Esophagus squamous epithelium (tissue), 5 donors: Measurements from ENCODE around the gene CLSTN2. TPM values are rescaled to one million over a fixed set of nuclear protein-coding genes. Genes with fewer than 3 reads are reported as not detected.

Experiments
- DNase-seq: peaks from one replicate; lab custom pipeline; 2025; lab: John Stamatoyannopoulos, UW
- H3K27ac ChIP-seq, 4 donors: fragments of 200-600 bp; sonication (generic); one replicate each; pipeline ENCODE4 v1.5.1; 2016 to 2019; ENCODE audit warnings: mild to moderate bottlenecking in 1 of 4
- H3K27me3 ChIP-seq, 4 donors: fragments of 200-600 bp; sonication (generic); 1 replicate in 3 of 4; 2 replicates in 1 of 4; pipeline versions ENCODE4 v1.5.1 to v1.6.0; 2017 to 2021; ENCODE audit warnings: antibody characterized with exemption in 1 of 4
- H3K36me3 ChIP-seq, 3 donors: fragments of 200-600 bp; sonication (generic); one replicate each; pipeline ENCODE4 v1.5.1; 2016 to 2019
- H3K4me1 ChIP-seq, 3 donors: fragments of 200-600 bp; sonication (generic); one replicate each; pipeline ENCODE4 v1.5.1; 2017 to 2019
- H3K4me3 ChIP-seq, 4 donors: fragments of 200-600 bp; sonication (generic); 1 replicate in 3 of 4; 2 replicates in 1 of 4; pipeline ENCODE4 v1.5.1; 2016 to 2019; ENCODE audit warnings: mild to moderate bottlenecking in 2 of 4, moderate library complexity in 1 of 4
- H3K9me3 ChIP-seq, 3 donors: fragments of 200-600 bp; sonication (generic); one replicate each; pipeline ENCODE4 v1.5.1; 2016 to 2019
- POLR2A ChIP-seq, 4 donors: fragments of 450-650 bp; IDR thresholded peaks; one replicate each; pipeline ENCODE4 v1.6.1; 2017; ENCODE audit warnings: antibody characterized with exemption in 4 of 4, mild to moderate bottlenecking in 4 of 4, moderate library complexity in 3 of 4
- WGBS, 2 donors: methylation state at CpG; one replicate each; pipeline ENCODE4 v1.1.5; 2018; 5-methylcytosine and 5-hydroxymethylcytosine counted together
- intact Hi-C: fragments of 100-400 bp; cut with DNase I; formaldehyde crosslinking; loops from one replicate; pipeline ENCODE4 v1.15.0; 2022
- total RNA-seq, 4 donors: library from RNA; depleted of rRNA; stranded (reverse); fragments of >200 nt; gene quantifications; one replicate each; pipeline ENCODE4 v1.1.0, GENCODE V29; 2016
- TF ChIP-seq, protein P1 (sequence below), 6 experiments: fragments of 450-650 bp in 4 of 6; fragments of 200-600 bp in 2 of 6; sonication (generic) in 2 of 6; IDR thresholded peaks; one replicate each; pipeline ENCODE4 v1.5.1; 2016 to 2019; ENCODE audit warnings: antibody characterized with exemption in 6 of 6, mild to moderate bottlenecking in 4 of 6, moderate library complexity in 4 of 6
- donor health status: DM: yes; HTN: yes; CAD: no.

CLSTN2 gene
- total RNA-seq, 4 donors from 2014 or later, result 0.53 to 5.0 (median 3.1) TPM

DNA sequence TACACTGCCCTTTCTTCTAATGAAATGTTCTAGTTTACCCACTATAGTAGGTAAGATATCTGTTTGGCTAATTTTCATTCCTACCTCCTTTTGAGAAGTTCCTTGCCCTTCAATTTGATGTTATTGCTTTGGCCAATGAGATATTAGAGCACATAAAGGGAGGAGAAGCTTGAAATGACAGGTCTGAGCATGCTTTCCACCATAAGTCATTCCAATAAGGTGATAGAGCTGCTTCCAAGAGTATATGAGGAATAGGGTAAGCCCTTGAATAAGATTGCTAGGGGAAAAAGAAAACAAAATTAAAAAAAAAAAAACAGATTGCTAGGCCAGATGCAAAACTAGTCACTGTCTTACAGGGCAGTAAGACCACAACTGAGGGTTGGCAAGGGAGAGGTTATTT is 664.0 kb downstream of the CLSTN2 start:
- intact Hi-C loops, result no loop called here
- no peaks in the 10 kb centered on the region for H3K36me3 ChIP-seq

DNA sequence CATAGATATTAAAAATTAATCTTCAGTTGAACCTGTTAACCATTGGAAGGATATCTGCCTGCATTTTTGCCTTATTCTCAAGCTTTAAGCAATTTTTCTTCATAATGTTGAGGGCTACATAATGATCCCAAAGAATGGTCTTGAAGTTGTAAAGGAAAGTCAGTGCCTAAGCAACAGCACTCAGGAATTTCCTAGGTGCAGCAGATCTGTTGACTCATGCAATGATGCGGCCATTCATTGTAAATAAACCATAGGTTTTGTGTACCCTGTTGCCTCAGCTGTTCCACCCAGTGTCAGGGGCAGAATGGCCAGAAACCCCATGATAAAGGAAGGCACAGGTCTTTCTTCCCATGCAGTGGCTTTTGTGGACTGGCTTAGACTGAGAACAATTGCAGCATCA is 664.5 kb downstream of the CLSTN2 start:
- Histone ChIP-seq H3K27me3 (no peaks in the 10 kb centered on the region), H3K9me3 (no peaks in the 10 kb centered on the region), H3K36me3 (no peaks in the 10 kb centered on the region), H3K27ac (no peak overlapping the region), H3K4me3 (no peak overlapping the region), H3K4me1 (no peaks in the 10 kb centered on the region)
- no peak for TF ChIP-seq POLR2A (IDR thresholded peaks at IDR 0.05)
- TF ChIP-seq, protein P1, sequence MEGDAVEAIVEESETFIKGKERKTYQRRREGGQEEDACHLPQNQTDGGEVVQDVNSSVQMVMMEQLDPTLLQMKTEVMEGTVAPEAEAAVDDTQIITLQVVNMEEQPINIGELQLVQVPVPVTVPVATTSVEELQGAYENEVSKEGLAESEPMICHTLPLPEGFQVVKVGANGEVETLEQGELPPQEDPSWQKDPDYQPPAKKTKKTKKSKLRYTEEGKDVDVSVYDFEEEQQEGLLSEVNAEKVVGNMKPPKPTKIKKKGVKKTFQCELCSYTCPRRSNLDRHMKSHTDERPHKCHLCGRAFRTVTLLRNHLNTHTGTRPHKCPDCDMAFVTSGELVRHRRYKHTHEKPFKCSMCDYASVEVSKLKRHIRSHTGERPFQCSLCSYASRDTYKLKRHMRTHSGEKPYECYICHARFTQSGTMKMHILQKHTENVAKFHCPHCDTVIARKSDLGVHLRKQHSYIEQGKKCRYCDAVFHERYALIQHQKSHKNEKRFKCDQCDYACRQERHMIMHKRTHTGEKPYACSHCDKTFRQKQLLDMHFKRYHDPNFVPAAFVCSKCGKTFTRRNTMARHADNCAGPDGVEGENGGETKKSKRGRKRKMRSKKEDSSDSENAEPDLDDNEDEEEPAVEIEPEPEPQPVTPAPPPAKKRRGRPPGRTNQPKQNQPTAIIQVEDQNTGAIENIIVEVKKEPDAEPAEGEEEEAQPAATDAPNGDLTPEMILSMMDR (IDR thresholded peaks at IDR 0.05), result no peak
- intact Hi-C loops, result no loop called here
- no peak for DNase-seq
- WGBS, 2 donors, result 73 to 89% methylated on average over 1 of the region's 1 CpG

More for the DNA sequence above, 664.0 kb downstream of the CLSTN2 start:
- Histone ChIP-seq H3K4me1 (no peaks in the 10 kb centered on the region), H3K27me3 (no peaks in the 10 kb centered on the region), H3K9me3 (no peaks in the 10 kb centered on the region), H3K4me3 (no peak overlapping the region), H3K27ac (no peak overlapping the region)
- DNase-seq, result no peak
- TF ChIP-seq, protein P1 (IDR thresholded peaks at IDR 0.05), result no peak
- TF ChIP-seq POLR2A (IDR thresholded peaks at IDR 0.05), result no peak

- Histone ChIP-seq H3K4me1 (no peaks in the 10 kb centered on the region), H3K36me3 (no peaks in the 10 kb centered on the region), H3K9me3 (no peaks in the 10 kb centered on the region), H3K27me3 (no peaks in the 10 kb centered on the region), H3K27ac (no peak overlapping the region), H3K4me3 (no peak overlapping the region)
- intact Hi-C loops, result no loop called here
- TF ChIP-seq, protein P1 (IDR thresholded peaks at IDR 0.05), result no peak
- TF ChIP-seq POLR2A (IDR thresholded peaks at IDR 0.05), result no peak
- no peak for DNase-seq
- 83 to 88% methylated on average over 3 of the region's 3 CpGs for WGBS, 2 donors
Observed at GRCh38 chr3:140601881-140602280, 666.9 kb downstream of the CLSTN2 start.

- DNase-seq, result no peak
- WGBS, 2 donors, result 52 to 83% methylated on average over 2 of the region's 2 CpGs
- intact Hi-C loops, result no loop called here
Observed at GRCh38 chr3:140602781-140603180, 667.8 kb downstream of the CLSTN2 start.

GRCh38 chr3:140603766-140604165 is 668.8 kb downstream of the CLSTN2 start:
- no peaks in the 10 kb centered on the region for H3K27me3 ChIP-seq
- H3K36me3 ChIP-seq, result no peaks in the 10 kb centered on the region
- no peaks in the 10 kb centered on the region for H3K9me3 ChIP-seq
- no peaks in the 10 kb centered on the region for H3K4me1 ChIP-seq
- 63 to 69% methylated on average over 3 of the region's 3 CpGs for WGBS, 2 donors
- intact Hi-C loops, result no loop called here
- H3K4me3 ChIP-seq, result no peak overlapping the region
- no peak for DNase-seq
- TF ChIP-seq, protein P1 (IDR thresholded peaks at IDR 0.05), result no peak
- no peak for TF ChIP-seq POLR2A (IDR thresholded peaks at IDR 0.05)
- H3K27ac ChIP-seq, result no peak overlapping the region

More at GRCh38 chr3:140602781-140603180, 667.8 kb downstream of the CLSTN2 start:
- H3K9me3 ChIP-seq, result no peaks in the 10 kb centered on the region
- H3K27me3 ChIP-seq, result no peaks in the 10 kb centered on the region
- H3K4me3 ChIP-seq, result no peak overlapping the region
- H3K36me3 ChIP-seq, result no peaks in the 10 kb centered on the region
- TF ChIP-seq, protein P1 (IDR thresholded peaks at IDR 0.05), result no peak
- TF ChIP-seq POLR2A (IDR thresholded peaks at IDR 0.05), result no peak
- H3K4me1 ChIP-seq, result no peaks in the 10 kb centered on the region
- H3K27ac ChIP-seq, result no peak overlapping the region
